NCI-H146 (cell line): ENCODE results near the gene RPL10.

Experiments used
- DNase-seq: peaks from one replicate; lab custom pipeline; 2025; lab: John Stamatoyannopoulos, UW

The RPL10 gene

DNA sequence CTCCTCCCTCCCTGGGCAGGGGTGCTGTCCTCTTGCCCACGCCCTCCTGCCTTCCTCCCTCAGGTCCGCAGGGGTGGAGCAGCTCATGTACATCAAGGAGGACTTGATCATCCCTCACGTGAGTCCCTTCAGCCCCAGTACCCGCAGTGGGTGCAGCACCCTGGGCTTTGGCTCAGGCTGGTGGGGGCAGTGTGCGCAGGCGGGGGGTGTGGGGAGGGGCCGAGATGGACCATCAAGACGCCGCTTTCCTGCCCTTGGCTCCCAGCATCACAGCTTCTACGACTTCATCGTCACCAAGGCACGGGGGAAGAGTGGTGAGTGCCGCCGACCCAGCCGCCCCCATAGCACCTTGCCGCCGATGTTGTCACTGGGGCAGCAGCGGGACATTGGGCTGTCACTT is 51.4 kb downstream of the RPL10 start:
- DNase-seq, result no peak

GRCh38 chrX:154450312-154450711 is 52.1 kb downstream of the RPL10 start:
- DNase-seq, result no peak
